GM19193 (cell line): ENCODE data around the gene BARX2.

Source experiments
- POLR2A ChIP-seq: IDR thresholded peaks from 4 replicates; pipeline ENCODE4 v1.6.1; 2011; ENCODE audit not compliant: insufficient read depth, insufficient read length; ENCODE audit errors: extremely low read depth

The BARX2 gene

DNA sequence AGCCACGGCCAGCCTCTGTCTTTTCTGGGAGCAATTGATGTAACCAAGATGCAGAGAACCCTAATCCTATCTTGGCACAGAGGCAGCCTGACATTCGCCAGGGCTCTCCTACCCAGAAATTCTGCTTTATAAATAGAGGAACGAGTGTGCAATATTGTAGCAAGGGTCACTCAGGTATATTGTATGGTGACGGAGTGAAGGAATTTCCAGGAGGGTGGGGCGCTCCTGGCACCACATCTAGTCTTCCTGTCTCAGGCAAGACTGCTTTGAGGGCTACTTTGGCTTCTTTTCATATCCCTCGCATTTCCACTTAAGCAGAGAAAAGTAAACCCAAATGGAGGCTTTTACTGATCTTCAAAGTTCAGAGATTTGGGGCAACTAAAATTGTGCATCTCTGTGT is 114.4 kb downstream of the BARX2 start:
- no peak for TF ChIP-seq POLR2A

DNA sequence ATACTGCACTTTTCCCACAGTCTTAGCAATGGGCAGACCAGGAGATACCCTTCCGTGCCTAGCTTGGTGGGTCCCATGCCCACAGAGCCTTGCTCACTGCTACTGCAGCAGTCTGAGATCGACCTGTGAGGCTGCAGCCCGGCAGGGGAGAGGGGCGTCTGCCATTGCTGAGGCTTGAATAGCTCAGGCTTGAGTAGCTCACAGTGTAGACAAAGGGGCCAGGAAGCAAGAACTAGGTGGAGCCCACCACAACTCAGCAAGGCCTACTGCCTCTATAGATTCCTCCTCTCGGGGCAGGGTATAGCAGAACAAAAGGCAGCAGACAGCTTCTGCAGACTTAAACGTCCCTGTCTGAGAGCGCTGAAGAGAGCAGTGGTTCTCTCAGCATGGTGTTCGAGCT is 118.1 kb downstream of the BARX2 start:
- no peak for TF ChIP-seq POLR2A
